ENCODE results near the gene MYOZ3.

MYOZ3 gene

GRCh38 chr5:150660108-150660831 is 781 bp upstream of the MYOZ3 start:
- no peak for DNase-seq

GRCh38 chr5:150661821-150662596 is 958 bp downstream of the MYOZ3 start:
- DNase-seq: no peak

- DNase-seq: no peak
These were observed 1.9 kb downstream of the MYOZ3 start for GRCh38 chr5:150662731-150663516.

DNA sequence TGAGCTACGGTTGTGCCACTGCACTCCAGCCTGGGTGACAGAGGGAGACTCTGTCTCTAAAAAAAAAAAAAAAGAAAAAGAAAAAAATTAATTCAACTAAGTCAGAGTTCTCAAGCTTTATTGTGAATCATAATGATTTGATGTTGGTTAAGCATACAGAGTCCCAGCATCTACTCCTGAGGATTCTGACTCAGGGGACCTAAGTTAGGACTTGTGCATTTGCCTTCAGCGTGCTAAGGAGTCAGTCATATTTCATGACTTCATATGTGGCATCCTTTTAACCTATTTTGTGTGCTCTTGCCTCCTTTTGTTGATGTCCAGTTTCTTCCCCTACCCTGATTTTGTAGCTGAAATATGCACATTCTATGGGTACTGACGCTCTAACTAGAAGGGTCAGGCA is 2.9 kb downstream of the MYOZ3 start:
- DNase-seq: no peak

DNA sequence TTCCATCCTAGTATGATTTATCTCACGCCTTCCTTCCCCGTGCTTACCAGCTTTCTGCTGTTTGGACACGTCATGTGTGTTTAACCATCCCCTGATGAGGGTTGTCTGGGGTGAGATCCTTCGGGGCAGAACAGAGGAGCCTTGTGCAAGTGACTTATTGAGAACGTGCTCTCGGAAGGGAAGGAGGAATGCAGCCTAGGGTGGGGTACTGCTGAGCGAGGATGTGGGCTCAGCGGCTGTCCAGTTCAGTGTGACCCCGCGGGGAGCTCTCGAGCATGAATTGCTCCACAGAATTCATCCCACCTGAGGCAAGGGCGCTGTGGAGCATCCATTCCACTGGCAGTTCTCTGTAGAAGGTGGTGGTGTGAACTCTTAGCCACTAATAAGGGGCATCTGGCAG is 4.0 kb downstream of the MYOZ3 start:
- no peak for DNase-seq

- no peak for DNase-seq
These were observed 9.4 kb downstream of the MYOZ3 start for GRCh38 chr5:150670275-150670947.

DNA sequence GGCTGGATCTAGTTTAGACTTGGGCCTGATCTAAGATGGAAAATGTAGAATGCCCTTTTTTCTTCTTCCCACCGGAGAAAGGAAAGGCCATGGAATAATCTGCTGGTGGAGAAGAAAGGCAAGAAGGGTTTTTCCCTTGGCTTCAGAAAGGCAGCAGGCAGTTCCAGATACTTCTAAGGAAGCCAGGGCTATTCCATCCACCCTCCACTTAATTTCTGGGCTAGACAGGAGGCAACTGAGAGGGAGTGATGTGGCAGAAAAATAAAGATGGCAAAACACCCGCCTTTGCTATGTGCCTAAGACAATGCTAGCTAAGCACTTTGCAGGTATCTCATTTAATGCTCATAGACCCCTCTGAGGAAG is 9.9 kb downstream of the MYOZ3 start:
- no peak for DNase-seq

GRCh38 chr5:150671509-150672236 is 10.6 kb downstream of the MYOZ3 start:
- DNase-seq: no peak

GRCh38 chr5:150672237-150672883 is 11.3 kb downstream of the MYOZ3 start:
- no peak for DNase-seq

DNA sequence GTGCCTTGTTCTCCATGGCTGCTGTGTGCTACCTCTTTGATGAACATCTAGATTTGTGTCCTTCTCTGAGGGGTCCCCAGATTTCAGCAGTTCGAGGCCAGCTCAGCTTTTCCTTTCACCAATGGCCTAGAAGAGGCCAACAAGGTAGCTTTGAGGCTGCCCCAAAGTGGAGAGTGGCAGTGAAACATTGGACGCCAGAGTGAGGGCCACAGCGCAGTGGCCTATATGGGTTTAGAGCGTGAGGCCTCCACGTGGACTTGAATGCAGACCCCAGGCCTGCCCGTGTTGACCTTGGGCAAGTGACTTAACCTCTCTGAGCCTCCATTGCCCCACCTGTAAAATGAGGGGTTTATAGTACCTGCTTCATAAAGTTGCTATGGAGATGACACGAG is 11.8 kb downstream of the MYOZ3 start:
- DNase-seq: no peak

GRCh38 chr5:150674341-150674821 is 13.3 kb downstream of the MYOZ3 start:
- no peak for DNase-seq

GRCh38 chr5:150675069-150675468 is 14.0 kb downstream of the MYOZ3 start:
- no peak for DNase-seq

- DNase-seq: no peak
These were observed 15.5 kb downstream of the MYOZ3 start for GRCh38 chr5:150676578-150676977.

- DNase-seq: no peak
These were observed 28.1 kb downstream of the MYOZ3 start for GRCh38 chr5:150689120-150689519.

DNA sequence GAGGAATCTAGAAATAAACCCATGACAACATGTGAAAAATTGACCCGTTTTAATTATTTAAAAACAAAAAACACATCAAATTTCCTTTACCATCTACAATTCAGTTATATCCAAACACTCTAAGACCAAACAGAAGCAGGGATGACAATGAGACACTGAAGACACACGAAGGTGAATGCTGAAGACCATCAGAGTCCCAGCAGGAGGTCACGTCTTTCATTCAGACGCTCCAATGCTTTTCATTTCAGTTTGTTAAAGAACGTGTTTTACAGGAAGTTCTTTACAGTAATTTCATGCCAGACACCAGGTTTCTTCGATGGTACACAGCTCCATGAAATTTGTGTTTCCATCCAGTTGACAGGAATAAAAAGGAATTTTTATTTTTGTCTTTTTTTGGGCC is 29.7 kb downstream of the MYOZ3 start:
- DNase-seq: no peak

- DNase-seq: no peak
These were observed 31.2 kb downstream of the MYOZ3 start for GRCh38 chr5:150692276-150692675.

GRCh38 chr5:150694612-150695011 is 33.6 kb downstream of the MYOZ3 start:
- DNase-seq: no peak

- no peak for DNase-seq
These were observed 39.2 kb downstream of the MYOZ3 start for GRCh38 chr5:150700246-150700593.

DNA sequence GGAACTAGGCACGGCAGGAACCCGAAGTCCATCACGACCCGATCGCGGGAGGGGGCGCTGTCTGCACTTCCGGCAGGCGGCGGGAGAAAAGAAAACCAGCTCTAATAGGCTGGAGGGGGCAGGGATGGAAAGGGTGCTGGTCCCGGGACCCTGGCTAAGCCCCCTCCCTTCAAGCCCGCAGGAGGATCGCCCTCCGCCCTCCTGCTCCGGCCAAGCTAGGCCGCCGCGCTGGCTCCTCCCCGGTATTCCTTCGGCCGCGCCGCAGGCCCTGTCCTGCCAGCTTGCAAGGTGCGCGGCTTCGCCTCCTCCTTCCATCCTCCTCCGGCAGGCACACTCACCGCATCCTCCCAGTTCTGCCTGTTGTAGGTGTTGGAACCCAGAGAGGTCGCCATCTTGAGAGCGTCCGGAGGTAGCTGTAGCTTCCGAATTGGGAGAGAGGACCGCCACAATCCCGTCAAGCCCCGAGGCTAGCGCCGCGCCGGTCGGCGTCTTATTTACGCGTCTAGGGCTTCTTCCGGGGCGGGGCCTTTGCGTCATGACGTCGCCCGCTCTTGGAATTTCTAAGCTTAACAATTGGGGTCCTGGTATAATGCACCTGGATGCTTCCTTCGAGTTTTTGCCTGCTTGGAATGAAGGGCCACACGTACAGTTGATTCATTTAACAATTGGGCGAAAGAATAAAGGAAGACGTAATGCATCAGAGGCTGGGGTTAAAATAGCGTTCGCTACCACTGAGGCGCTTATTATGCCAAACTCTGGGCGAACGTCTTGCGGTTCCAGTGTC is 39.7 kb downstream of the MYOZ3 start, which contains the start of gene RBM22:
Gene RBM22, minus strand, starts transcription at position 469 of the 784 bp plus-strand sequence. Its CDS starts 77 bp downstream, at position 392.
- DNase-seq: peak; percentile 77

DNA sequence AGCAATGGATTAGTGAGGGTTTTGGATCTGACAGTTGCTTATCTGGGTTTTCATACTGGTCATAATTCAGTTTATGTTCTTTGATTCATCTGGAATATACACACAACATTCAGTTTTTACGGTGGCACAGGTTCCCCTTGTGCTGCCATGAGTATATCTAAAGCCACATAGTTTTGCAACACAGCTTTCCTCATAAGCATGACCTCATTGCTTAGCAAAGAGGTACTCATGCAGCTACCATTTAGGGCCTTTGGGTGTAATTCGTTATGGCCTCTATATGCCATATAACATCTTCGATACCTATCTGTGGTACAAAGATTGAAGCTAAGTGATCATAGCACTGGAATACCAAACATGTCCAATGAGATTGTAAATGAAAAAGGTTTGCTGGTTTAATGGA is 42.7 kb downstream of the MYOZ3 start:
- no peak for DNase-seq

All from T1000 (cell line).